Hepatocyte (in vitro differentiated cells): ENCODE measurements around the gene ADAD2. TPM values are rescaled to one million over a fixed set of nuclear protein-coding genes. Genes with fewer than 3 reads are reported as not detected.
A peak's percentile ranks its signal among the peaks of the same experiment; 100 is the strongest.

Experiments
- DNase-seq: peaks from one replicate; pipeline ENCODE4 v3.0.0-alpha.2; 2016; ENCODE audit warnings: low spot score
- H2AFZ ChIP-seq: fragments of 200-600 bp; sonication (generic); 2 replicates; pipeline ENCODE4 v1.6.0; 2016; ENCODE audit warnings: antibody characterized with exemption, mild to moderate bottlenecking
- H3K27ac ChIP-seq: fragments of 200-600 bp; sonication (generic); 2 replicates; pipeline ENCODE4 v1.5.1; 2016; ENCODE audit warnings: mild to moderate bottlenecking
- H3K27me3 ChIP-seq: fragments of 200-600 bp; sonication (generic); 2 replicates; pipeline ENCODE4 v1.6.1; 2016
- H3K36me3 ChIP-seq: fragments of 200-600 bp; sonication (generic); replicated peaks from 2 replicates; pipeline ENCODE4 v1.5.1; 2016; ENCODE audit warnings: low read depth; ENCODE audit not compliant: insufficient read depth
- H3K4me1 ChIP-seq: fragments of 200-600 bp; sonication (generic); 2 replicates; pipeline ENCODE4 v1.5.1; 2016; ENCODE audit warnings: mild to moderate bottlenecking, moderate library complexity; ENCODE audit not compliant: insufficient read depth
- H3K4me2 ChIP-seq: fragments of 200-600 bp; sonication (generic); 2 replicates; pipeline ENCODE4 v1.6.0; 2016
- H3K4me3 ChIP-seq: fragments of 200-600 bp; sonication (generic); 2 replicates; pipeline ENCODE4 v1.5.1; 2016; ENCODE audit warnings: mild to moderate bottlenecking
- H3K79me2 ChIP-seq: fragments of 200-600 bp; sonication (generic); 2 replicates; pipeline ENCODE4 v1.6.0; 2017; ENCODE audit warnings: mild to moderate bottlenecking
- H3K9me2 ChIP-seq: fragments of 200-600 bp; sonication (generic); replicated peaks from 2 replicates; pipeline ENCODE4 v1.6.0; 2017; ENCODE audit warnings: mild to moderate bottlenecking; ENCODE audit not compliant: insufficient read depth
- H3K9me3 ChIP-seq: fragments of 200-600 bp; sonication (generic); 2 replicates; pipeline ENCODE4 v1.5.1; 2016; ENCODE audit warnings: low read depth, mild to moderate bottlenecking
- H4K20me1 ChIP-seq: fragments of 200-600 bp; sonication (generic); 2 replicates; pipeline ENCODE4 v1.6.0; 2016; ENCODE audit warnings: mild to moderate bottlenecking; ENCODE audit not compliant: insufficient read depth, poor library complexity, severe bottlenecking
- CTCF ChIP-seq: fragments of 200-600 bp; sonication (generic); IDR thresholded peaks from 2 replicates; pipeline ENCODE4 v1.5.1; 2016; ENCODE audit warnings: antibody characterized with exemption, mild to moderate bottlenecking; ENCODE audit not compliant: poor library complexity
- EZH2 ChIP-seq: fragments of 200-600 bp; sonication (generic); IDR thresholded peaks from 2 replicates; pipeline ENCODE4 v1.6.1; 2016; ENCODE audit warnings: antibody characterized with exemption, mild to moderate bottlenecking, borderline replicate concordance
- EZH2phosphoT487 ChIP-seq: fragments of 200-600 bp; sonication (generic); IDR thresholded peaks from one replicate; pipeline ENCODE4 v1.6.1; 2018; ENCODE audit warnings: antibody characterized with exemption, mild to moderate bottlenecking, low read depth, moderate library complexity; ENCODE audit not compliant: unreplicated experiment, severe bottlenecking
- WGBS: methylation state at CpG from one replicate; pipeline ENCODE4 v1.1.6; 2016; ENCODE audit warnings: low lambda C conversion rate; ENCODE audit errors: missing lambda C conversion rate; 5-methylcytosine and 5-hydroxymethylcytosine counted together
- polyA plus RNA-seq: library from polyadenylated mRNA; unstranded; fragments of >200 nt; fragmentation: Nextera tagmentation; extraction: Ambion mirVana; gene quantifications from 2 replicates; pipeline ENCODE4 v1.2.1, GENCODE V29; 2016
- total RNA-seq: library from RNA; depleted of rRNA; stranded (reverse); fragments of >200 nt; gene quantifications from 2 replicates; pipeline ENCODE4 v1.2.3, GENCODE V29; 2014

ADAD2 gene
- total and polyA plus RNA-seq, 2 experiments from 2014 or later, result 0.30 TPM; not detected in 1

GRCh38 chr16:84239141-84239769, 48.3 kb downstream of the ADAD2 start:
- Histone ChIP-seq H3K27me3 (no peaks in the 10 kb centered on the region), H3K9me2 (no peaks in the 10 kb centered on the region), H3K4me2 (no peak overlapping the region), H3K9me3 (no peaks in the 10 kb centered on the region), H3K36me3 (no peaks in the 10 kb centered on the region), H3K4me1 (no peaks in the 10 kb centered on the region), H3K27ac (no peak overlapping the region), H3K79me2 (no peaks in the 10 kb centered on the region), H3K4me3 (no peak overlapping the region), H4K20me1 (no peaks in the 10 kb centered on the region), H2AFZ (no peak overlapping the region)
- peak; percentile 8 for TF ChIP-seq CTCF
- no peak for TF ChIP-seq EZH2
- WGBS, result 68% methylated on average over 10 of the region's 10 CpGs
- DNase-seq, result no peak

- no peak for TF ChIP-seq EZH2phosphoT487
- TF ChIP-seq EZH2, result no peak
- TF ChIP-seq CTCF, result no peak
- DNase-seq, result no peak
- 45% methylated on average over 7 of the region's 7 CpGs for WGBS
- Histone ChIP-seq H3K27ac (no peak within 1 kb of the TSS), H3K79me2 (no peaks in the 10 kb centered on the region), H2AFZ (no peak within 1 kb of the TSS), H3K4me2 (no peak within 1 kb of the TSS), H3K9me2 (no peaks in the 10 kb centered on the region), H4K20me1 (no peaks in the 10 kb centered on the region), H3K4me1 (no peaks in the 10 kb centered on the region), H3K36me3 (no peaks in the 10 kb centered on the region), H3K9me3 (no peaks in the 10 kb centered on the region), H3K4me3 (no peak within 1 kb of the TSS), H3K27me3 (no peaks in the 10 kb centered on the region)
Observed at GRCh38 chr16:84239909-84240308, 49.0 kb downstream of the ADAD2 start, which contains the start of gene KCNG4. TSS of gene KCNG4 (minus strand) at chr16:84240012. CDS start at chr16:84237485, 2,527 bp downstream.

GRCh38 chr16:84240455-84240854, 49.5 kb downstream of the ADAD2 start:
- Histone ChIP-seq H3K9me3 (no peaks in the 10 kb centered on the region), H3K27ac (no peak overlapping the region), H2AFZ (no peak overlapping the region), H3K36me3 (no peaks in the 10 kb centered on the region), H3K9me2 (no peaks in the 10 kb centered on the region), H4K20me1 (no peaks in the 10 kb centered on the region), H3K4me2 (no peak overlapping the region), H3K27me3 (no peaks in the 10 kb centered on the region), H3K4me1 (no peaks in the 10 kb centered on the region), H3K79me2 (no peaks in the 10 kb centered on the region), H3K4me3 (no peak overlapping the region)
- no peak for DNase-seq
- 85% methylated on average over 2 of the region's 2 CpGs for WGBS
- TF ChIP-seq CTCF (no peak), EZH2 (no peak), EZH2phosphoT487 (no peak)

- H3K79me2 ChIP-seq, result no peaks in the 10 kb centered on the region
- H3K4me3 ChIP-seq, result no peak overlapping the region
- DNase-seq, result no peak
- H3K4me2 ChIP-seq, result no peak overlapping the region
- no peaks in the 10 kb centered on the region for H3K36me3 ChIP-seq
- H3K9me2 ChIP-seq, result no peaks in the 10 kb centered on the region
- no peaks in the 10 kb centered on the region for H3K4me1 ChIP-seq
- WGBS, result 76% methylated on average over 1 of the region's 1 CpG
- H3K27me3 ChIP-seq, result no peaks in the 10 kb centered on the region
- no peaks in the 10 kb centered on the region for H3K9me3 ChIP-seq
- H2AFZ ChIP-seq, result no peak overlapping the region
- H4K20me1 ChIP-seq, result no peaks in the 10 kb centered on the region
- TF ChIP-seq CTCF, result no peak
- TF ChIP-seq EZH2phosphoT487, result no peak
- no peak overlapping the region for H3K27ac ChIP-seq
Observed at GRCh38 chr16:84241778-84242177, 50.8 kb downstream of the ADAD2 start.
